Activated CD8-positive, alpha-beta T cell treated with anti-CD3 and anti-CD28 coated beads, Interleukin-2, amount 10 ng/mL, durations not matched to agents 7 days and 5 days (primary cell): Measurements from ENCODE around the gene ADAMTSL2. TPM values are rescaled to one million over a fixed set of nuclear protein-coding genes. Genes with fewer than 3 reads are reported as not detected.
A peak's percentile ranks its signal among the peaks of the same experiment; 100 is the strongest.

ENCODE experiments used
- ATAC-seq: fragments of 150-1000 bp; cut with Tn5 transposase; one replicate; pipeline ENCODE4 v1.10.0; 2021; ENCODE audit warnings: moderate library complexity
- CTCF ChIA-PET: fragments of 350-600 bp; sonication (Branson Sonifier 250); formaldehyde crosslinking; loops from one replicate; lab custom pipeline; 2021; ENCODE audit warnings: antibody characterized with exemption; lab: Charles Lee
- POLR2A ChIA-PET: fragments of 350-600 bp; sonication (Branson Sonifier 250); formaldehyde crosslinking; loops from one replicate; lab custom pipeline; 2021; ENCODE audit warnings: antibody characterized with exemption; lab: Charles Lee
- DNase-seq: peaks from one replicate; pipeline ENCODE4 v3.0.0-alpha.2; 2020
- H3K27ac Mint-ChIP-seq: one replicate; pipeline ENCODE4 v1.8.0; 2021; ENCODE audit warnings: mild to moderate bottlenecking, mixed read lengths
- H3K27me3 Mint-ChIP-seq: one replicate; pipeline ENCODE4 v1.8.0; 2021; ENCODE audit warnings: low read depth, mixed read lengths
- H3K36me3 Mint-ChIP-seq: one replicate; pipeline ENCODE4 v1.8.0; 2021; ENCODE audit warnings: low read depth, mixed read lengths
- H3K4me1 Mint-ChIP-seq: one replicate; pipeline ENCODE4 v1.8.0; 2021; ENCODE audit warnings: low read depth, mixed read lengths
- H3K4me3 Mint-ChIP-seq: one replicate; pipeline ENCODE4 v1.8.0; 2021; ENCODE audit warnings: mild to moderate bottlenecking, mixed read lengths
- H3K9me3 Mint-ChIP-seq: one replicate; pipeline ENCODE4 v1.8.0; 2022; ENCODE audit warnings: mixed read lengths; ENCODE audit not compliant: insufficient read depth
- total RNA-seq, 2 experiments: library from RNA; stranded (reverse); gene quantifications; one replicate each; pipeline ENCODE4 v1.2.3, GENCODE V29; 2021

The ADAMTSL2 gene
- total RNA-seq, 2 experiments from 2014 or later = not detected

- peak; percentile 56 for DNase-seq
- no peak within 1 kb of the TSS for H3K27ac Mint-ChIP-seq
- no peaks in the 10 kb centered on the region for H3K36me3 Mint-ChIP-seq
- H3K4me3 Mint-ChIP-seq = no peak within 1 kb of the TSS
- H3K9me3 Mint-ChIP-seq = no peaks in the 10 kb centered on the region
- CTCF ChIA-PET = interaction anchor here (0.6 to 1.1 kb wide), 2 partner anchors 16 to 67 kb away, joined by 3 read pairs; no protein-coding TSS in a partner anchor
- ATAC-seq = peak; percentile 74
- POLR2A ChIA-PET = interaction anchor here (0.5 kb wide), 1 partner anchor 235 kb away, joined by 4 read pairs; no protein-coding TSS in a partner anchor
- H3K27me3 Mint-ChIP-seq = peaks cover 32% of the 10 kb centered on the region
- H3K4me1 Mint-ChIP-seq = peaks cover 6% of the 10 kb centered on the region
These were observed 75.0 kb downstream of the ADAMTSL2 start, which contains the start of gene FAM163B for GRCh38 chr9:133609311-133610098. Gene FAM163B, minus strand, starts transcription at chr9:133609389. Its CDS starts 29,166 bp downstream, at chr9:133580223.

GRCh38 chr9:133610845-133611244, 76.3 kb downstream of the ADAMTSL2 start:
- no peak overlapping the region for H3K4me3 Mint-ChIP-seq
- CTCF ChIA-PET = no interaction called here
- peaks cover 35% of the 10 kb centered on the region for H3K27me3 Mint-ChIP-seq
- no peaks in the 10 kb centered on the region for H3K4me1 Mint-ChIP-seq
- no peaks in the 10 kb centered on the region for H3K36me3 Mint-ChIP-seq
- DNase-seq = no peak
- no peaks in the 10 kb centered on the region for H3K9me3 Mint-ChIP-seq
- POLR2A ChIA-PET = interaction anchor here (0.6 kb wide), 1 partner anchor 46 kb away, joined by 3 read pairs; no protein-coding TSS in a partner anchor
- ATAC-seq = no peak
- H3K27ac Mint-ChIP-seq = no peak overlapping the region

GRCh38 chr9:133612051-133612450, 77.5 kb downstream of the ADAMTSL2 start:
- Mint-ChIP-seq H3K4me1 (no peaks in the 10 kb centered on the region), H3K36me3 (no peaks in the 10 kb centered on the region), H3K9me3 (no peaks in the 10 kb centered on the region), H3K27me3 (peaks cover 29% of the 10 kb centered on the region), H3K4me3 (no peak overlapping the region), H3K27ac (no peak overlapping the region)
- DNase-seq = no peak
- ChIA-PET CTCF (no interaction called here), POLR2A (no interaction called here)
- ATAC-seq = no peak

- peaks cover 32% of the 10 kb centered on the region for H3K27me3 Mint-ChIP-seq
- ATAC-seq (no peak), DNase-seq (no peak)
- H3K9me3 Mint-ChIP-seq = no peaks in the 10 kb centered on the region
- H3K27ac Mint-ChIP-seq = no peak overlapping the region
- CTCF ChIA-PET = no interaction called here
- no peaks in the 10 kb centered on the region for H3K36me3 Mint-ChIP-seq
- POLR2A ChIA-PET = no interaction called here
- H3K4me3 Mint-ChIP-seq = no peak overlapping the region
- H3K4me1 Mint-ChIP-seq = no peaks in the 10 kb centered on the region
These were observed 78.3 kb downstream of the ADAMTSL2 start for GRCh38 chr9:133612816-133613215.

GRCh38 chr9:133613432-133613831, 78.9 kb downstream of the ADAMTSL2 start:
- no peaks in the 10 kb centered on the region for H3K9me3 Mint-ChIP-seq
- ATAC-seq = no peak
- H3K27ac Mint-ChIP-seq = no peak overlapping the region
- no peaks in the 10 kb centered on the region for H3K4me1 Mint-ChIP-seq
- H3K4me3 Mint-ChIP-seq = no peak overlapping the region
- peaks cover 32% of the 10 kb centered on the region for H3K27me3 Mint-ChIP-seq
- ChIA-PET POLR2A (no interaction called here), CTCF (no interaction called here)
- no peak for DNase-seq
- no peaks in the 10 kb centered on the region for H3K36me3 Mint-ChIP-seq

GRCh38 chr9:133614056-133614455, 79.6 kb downstream of the ADAMTSL2 start:
- CTCF ChIA-PET = no interaction called here
- DNase-seq (no peak), ATAC-seq (no peak)
- Mint-ChIP-seq H3K27me3 (peaks cover 34% of the 10 kb centered on the region), H3K36me3 (no peaks in the 10 kb centered on the region), H3K4me3 (no peak overlapping the region), H3K4me1 (peaks cover 3% of the 10 kb centered on the region), H3K9me3 (no peaks in the 10 kb centered on the region), H3K27ac (no peak overlapping the region)
- POLR2A ChIA-PET = no interaction called here

- H3K4me3 Mint-ChIP-seq = no peak overlapping the region
- no peak for ATAC-seq
- no peaks in the 10 kb centered on the region for H3K9me3 Mint-ChIP-seq
- CTCF ChIA-PET = no interaction called here
- H3K27me3 Mint-ChIP-seq = peaks cover 31% of the 10 kb centered on the region
- no peak overlapping the region for H3K27ac Mint-ChIP-seq
- POLR2A ChIA-PET = no interaction called here
- H3K36me3 Mint-ChIP-seq = no peaks in the 10 kb centered on the region
- DNase-seq = no peak
- H3K4me1 Mint-ChIP-seq = peaks cover 7% of the 10 kb centered on the region
These were observed 80.2 kb downstream of the ADAMTSL2 start for GRCh38 chr9:133614678-133615077.

- no peak overlapping the region for H3K4me3 Mint-ChIP-seq
- CTCF ChIA-PET = no interaction called here
- POLR2A ChIA-PET = no interaction called here
- no peak for ATAC-seq
- peaks cover 27% of the 10 kb centered on the region for H3K27me3 Mint-ChIP-seq
- H3K9me3 Mint-ChIP-seq = no peaks in the 10 kb centered on the region
- no peak overlapping the region for H3K27ac Mint-ChIP-seq
- no peaks in the 10 kb centered on the region for H3K36me3 Mint-ChIP-seq
- DNase-seq = no peak
- H3K4me1 Mint-ChIP-seq = peaks cover 12% of the 10 kb centered on the region
These were observed 80.7 kb downstream of the ADAMTSL2 start for GRCh38 chr9:133615186-133615585.

- H3K36me3 Mint-ChIP-seq = no peaks in the 10 kb centered on the region
- peaks cover 15% of the 10 kb centered on the region for H3K4me1 Mint-ChIP-seq
- CTCF ChIA-PET = no interaction called here
- ATAC-seq (no peak), DNase-seq (no peak)
- H3K9me3 Mint-ChIP-seq = no peaks in the 10 kb centered on the region
- H3K27ac Mint-ChIP-seq = no peak overlapping the region
- no peak overlapping the region for H3K4me3 Mint-ChIP-seq
- peaks cover 23% of the 10 kb centered on the region for H3K27me3 Mint-ChIP-seq
- POLR2A ChIA-PET = no interaction called here
These were observed 81.2 kb downstream of the ADAMTSL2 start for GRCh38 chr9:133615606-133616188.

- no peak for ATAC-seq
- peaks cover 2% of the 10 kb centered on the region for H3K36me3 Mint-ChIP-seq
These were observed 82.3 kb downstream of the ADAMTSL2 start for GRCh38 chr9:133616643-133617405.

GRCh38 chr9:133618726-133619125, 84.2 kb downstream of the ADAMTSL2 start:
- no peak for ATAC-seq
- Mint-ChIP-seq H3K4me3 (no peak overlapping the region), H3K9me3 (no peaks in the 10 kb centered on the region), H3K27ac (no peak overlapping the region), H3K4me1 (peaks cover 35% of the 10 kb centered on the region), H3K36me3 (peaks cover 6% of the 10 kb centered on the region), H3K27me3 (peaks cover 18% of the 10 kb centered on the region)
- ChIA-PET POLR2A (no interaction called here), CTCF (interaction anchor here (1.1 to 1.2 kb wide), 2 partner anchors 124 to 164 kb away, joined by 4 to 5 read pairs; no protein-coding TSS in a partner anchor)
- DNase-seq = no peak

More at GRCh38 chr9:133616643-133617405, 82.3 kb downstream of the ADAMTSL2 start:
- Mint-ChIP-seq H3K4me3 (no peak overlapping the region), H3K4me1 (peaks cover 25% of the 10 kb centered on the region), H3K9me3 (no peaks in the 10 kb centered on the region), H3K27me3 (peaks cover 20% of the 10 kb centered on the region), H3K27ac (no peak overlapping the region)
- ChIA-PET CTCF (no interaction called here), POLR2A (no interaction called here)
- no peak for DNase-seq
